IMR-90 (cell line): ENCODE data around the gene SMIM31. TPM values are rescaled to one million over a fixed set of nuclear protein-coding genes. Genes with fewer than 3 reads are reported as not detected.

Experiments used
- ATAC-seq: fragments of 200-7000 bp; cut with Tn5 transposase; 2 replicates; pipeline ENCODE4 v1.9.1; 2020; ENCODE audit warnings: low read depth, mild to moderate bottlenecking, moderate library complexity
- BruUV-seq: library from RNA; stranded (reverse); fragments of 400-500 nt; replicated peaks from 2 replicates; lab custom pipeline; 2021; lab: Mats Ljungman, UMichigan
- CTCF ChIA-PET: fragments of 300-600 bp; formaldehyde crosslinking; extraction: SDS; loops from one replicate; lab custom pipeline; 2021; ENCODE audit warnings: antibody characterized with exemption; lab: Yijun Ruan, JAX
- POLR2A ChIA-PET: fragments of 300-600 bp; sonication (Branson Sonifier 250); formaldehyde crosslinking; loops from one replicate; lab custom pipeline; 2022; ENCODE audit warnings: antibody characterized with exemption; ENCODE audit not compliant: unreplicated experiment; lab: Charles Lee
- DNase-seq: peaks from one replicate; pipeline ENCODE4 v3.0.0; 2013
- H2AFZ ChIP-seq: replicated peaks from 2 replicates; pipeline ENCODE3; 2013; ENCODE audit warnings: low read length, mild to moderate bottlenecking; ENCODE audit not compliant: poor library complexity
- H2AK5ac ChIP-seq: 2 replicates; pipeline ENCODE4 v1.6.1; 2013; ENCODE audit warnings: low read depth, low read length, inconsistent platforms
- H2AK9ac ChIP-seq: replicated peaks from 2 replicates; pipeline ENCODE3; 2013; ENCODE audit warnings: mild to moderate bottlenecking, low read depth, low read length, moderate library complexity; ENCODE audit not compliant: poor library complexity
- H2BK120ac ChIP-seq: 2 replicates; pipeline ENCODE4 v1.6.1; 2013; ENCODE audit warnings: low read depth, low read length, inconsistent platforms
- H2BK15ac ChIP-seq: 3 replicates; pipeline ENCODE4 v1.6.1; 2013; ENCODE audit warnings: low read depth, low read length, inconsistent platforms
- H2BK20ac ChIP-seq: 2 replicates; pipeline ENCODE4 v1.6.1; 2013; ENCODE audit warnings: low read depth, mild to moderate bottlenecking, inconsistent platforms, low read length, moderate library complexity
- H2BK5ac ChIP-seq: 2 replicates; pipeline ENCODE4 v1.6.1; 2013; ENCODE audit warnings: mild to moderate bottlenecking, low read depth, low read length, inconsistent platforms; ENCODE audit not compliant: poor library complexity, severe bottlenecking
- H3K14ac ChIP-seq: replicated peaks from 2 replicates; pipeline ENCODE4 v1.6.1; 2013; ENCODE audit warnings: low read depth, low read length, inconsistent platforms
- H3K18ac ChIP-seq: 2 replicates; pipeline ENCODE4 v1.6.1; 2013; ENCODE audit warnings: low read depth, low read length, control low read depth
- H3K23ac ChIP-seq: 2 replicates; pipeline ENCODE4 v1.6.1; 2013; ENCODE audit warnings: low read depth, low read length, inconsistent platforms
- H3K27ac ChIP-seq: 2 replicates; pipeline ENCODE4 v1.5.1; 2013; ENCODE audit warnings: mild to moderate bottlenecking, control low read depth, low read length; ENCODE audit not compliant: insufficient read depth
- H3K27me3 ChIP-seq: 2 replicates; pipeline ENCODE4 v1.6.1; 2013; ENCODE audit warnings: low read length; ENCODE audit not compliant: control insufficient read depth, insufficient read depth
- H3K36me3 ChIP-seq: 2 replicates; pipeline ENCODE4 v1.6.1; 2013; ENCODE audit warnings: low read length, mixed read lengths; ENCODE audit not compliant: control insufficient read depth, insufficient read depth
- H3K4ac ChIP-seq: 2 replicates; pipeline ENCODE4 v1.6.1; 2013; ENCODE audit warnings: low read depth, low read length, inconsistent platforms
- H3K4me1 ChIP-seq: 2 replicates; pipeline ENCODE4 v1.6.1; 2013; ENCODE audit warnings: low read length, mixed read lengths; ENCODE audit not compliant: control insufficient read depth, insufficient read depth
- H3K4me2 ChIP-seq: 2 replicates; pipeline ENCODE4 v1.6.1; 2013; ENCODE audit warnings: low read depth, mild to moderate bottlenecking, control low read depth, low read length, moderate library complexity
- H3K4me3 ChIP-seq: 2 replicates; pipeline ENCODE4 v1.5.1; 2013; ENCODE audit warnings: low read depth, mild to moderate bottlenecking, control low read depth, low read length, moderate library complexity; ENCODE audit not compliant: insufficient read depth
- H3K56ac ChIP-seq: 2 replicates; pipeline ENCODE4 v1.6.1; 2013; ENCODE audit warnings: low read length, inconsistent platforms; ENCODE audit not compliant: insufficient read depth; ENCODE audit errors: extremely low read depth
- H3K79me1 ChIP-seq, 2 experiments: 2 replicates each; pipeline ENCODE4 v1.6.1; 2013; ENCODE audit warnings: low read length in 2 of 2, inconsistent platforms in 1 of 2, low read depth in 1 of 2
- H3K9ac ChIP-seq: 2 replicates; pipeline ENCODE4 v1.6.1; 2013; ENCODE audit warnings: low read depth, low read length, control low read depth
- H3K9me1 ChIP-seq: 2 replicates; pipeline ENCODE4 v1.6.1; 2013; ENCODE audit warnings: low read length, inconsistent platforms; ENCODE audit not compliant: insufficient read depth
- H3K9me3 ChIP-seq: 2 replicates; pipeline ENCODE4 v1.6.1; 2013; ENCODE audit warnings: low read length; ENCODE audit not compliant: control insufficient read depth, insufficient read depth
- H4K20me1 ChIP-seq: 2 replicates; pipeline ENCODE4 v1.6.1; 2013; ENCODE audit warnings: low read length, inconsistent platforms; ENCODE audit not compliant: insufficient read depth
- H4K5ac ChIP-seq: 2 replicates; pipeline ENCODE4 v1.6.1; 2013; ENCODE audit warnings: mild to moderate bottlenecking, low read depth, low read length, control low read depth
- H4K8ac ChIP-seq, 2 experiments: 2 replicates each; pipeline ENCODE4 v1.6.1; 2013; ENCODE audit warnings: low read depth in 2 of 2, low read length in 2 of 2, control low read depth in 1 of 2, inconsistent platforms in 1 of 2
- H4K91ac ChIP-seq: 2 replicates; pipeline ENCODE4 v1.6.1; 2013; ENCODE audit warnings: low read depth, low read length, inconsistent platforms; ENCODE audit not compliant: insufficient read depth
- BHLHE40 ChIP-seq: fragments of 150-350 bp; IDR thresholded peaks from 2 replicates; pipeline ENCODE4 v1.6.1; 2016; ENCODE audit warnings: mild to moderate bottlenecking, low read depth, low read length
- CHD1 ChIP-seq: IDR thresholded peaks from 2 replicates; pipeline ENCODE4 v1.6.1; 2012; ENCODE audit warnings: low read depth, low read length, improper control_type of control experiment
- FOS ChIP-seq: fragments of 150-350 bp; IDR thresholded peaks from 2 replicates; pipeline ENCODE4 v1.6.1; 2016; ENCODE audit warnings: low read depth, low read length
- MAFK ChIP-seq: IDR thresholded peaks from 2 replicates; pipeline ENCODE4 v1.6.1; 2012; ENCODE audit warnings: low read depth, low read length, improper control_type of control experiment
- MAZ ChIP-seq: IDR thresholded peaks from 2 replicates; pipeline ENCODE4 v1.6.1; 2012; ENCODE audit warnings: low read depth, mild to moderate bottlenecking, low read length, improper control_type of control experiment, moderate library complexity, borderline replicate concordance
- MXI1 ChIP-seq: IDR thresholded peaks from 2 replicates; pipeline ENCODE4 v1.6.1; 2012; ENCODE audit warnings: low read depth, mild to moderate bottlenecking, low read length, moderate library complexity, borderline replicate concordance
- NFE2L2 ChIP-seq: fragments of 150-350 bp; IDR thresholded peaks from 2 replicates; pipeline ENCODE4 v1.6.1; 2016; ENCODE audit warnings: low read depth, mild to moderate bottlenecking, low read length
- POLR2A ChIP-seq: IDR thresholded peaks from 2 replicates; pipeline ENCODE4 v1.6.1; 2012; ENCODE audit warnings: mild to moderate bottlenecking, low read depth, low read length
- RAD21 ChIP-seq: IDR thresholded peaks from 2 replicates; pipeline ENCODE4 v1.6.1; 2012; ENCODE audit warnings: low read length, improper control_type of control experiment
- RCOR1 ChIP-seq: IDR thresholded peaks from 2 replicates; pipeline ENCODE4 v1.6.1; 2012; ENCODE audit warnings: mild to moderate bottlenecking, low read length, improper control_type of control experiment; ENCODE audit not compliant: insufficient replicate concordance
- RFX5 ChIP-seq: IDR thresholded peaks from 2 replicates; pipeline ENCODE4 v1.8.0; 2012; ENCODE audit warnings: low read depth, mild to moderate bottlenecking, low read length, moderate library complexity
- SMC3 ChIP-seq: fragments of 150-350 bp; IDR thresholded peaks from 2 replicates; pipeline ENCODE4 v1.6.1; 2016; ENCODE audit warnings: low read depth, mild to moderate bottlenecking, antibody characterized with exemption, low read length, moderate library complexity
- WGBS, 2 experiments: methylation state at CpG; one replicate each; pipeline versions ENCODE4 v1.1.5 to v1.1.7; 2013; ENCODE audit warnings: missing lambda C conversion rate in 2 of 2; ENCODE audit not compliant: insufficient read length in 1 of 2; ENCODE audit errors: extremely low coverage in 2 of 2; 5-methylcytosine and 5-hydroxymethylcytosine counted together
- dilution Hi-C: fragments of 300-500 bp; cut with HindIII; formaldehyde crosslinking; loops from one replicate; pipeline ENCODE4 v1.14.3; 2018; ENCODE audit warnings: low sequenced_read_pairs; ENCODE audit not compliant: unreplicated experiment
- in situ Hi-C: fragments of 300-500 bp; cut with MboI; formaldehyde crosslinking; loops from 3 replicates; pipeline ENCODE4 v1.14.3; 2019; ENCODE audit warnings: low sequenced_read_pairs, inconsistent platforms, mixed read lengths
- intact Hi-C: fragments of 100-400 bp; cut with micrococcal nuclease; formaldehyde crosslinking; loops from 2 replicates; pipeline ENCODE4 v1.10.0; 2022
- polyA plus RNA-seq, 3 experiments: library from polyadenylated mRNA; depleted of rRNA; stranded (reverse); fragments of >200 nt; gene quantifications; 2 replicates each; pipeline ENCODE4 v1.2.3, GENCODE V29; 2012; ENCODE audit warnings: low replicate concordance in 1 of 3
- total RNA-seq: library from RNA; depleted of rRNA; stranded (reverse); fragments of >200 nt; gene quantifications from 2 replicates; pipeline ENCODE4 v1.2.3, GENCODE V29; 2012
- TF ChIP-seq, protein P1 (sequence below): fragments of 150-350 bp; IDR thresholded peaks from 2 replicates; pipeline ENCODE4 v1.6.1; 2017; ENCODE audit warnings: mild to moderate bottlenecking, antibody characterized with exemption, low read length, low read depth
- TF ChIP-seq, protein P2 (sequence below): fragments of 150-350 bp; IDR thresholded peaks from 2 replicates; pipeline ENCODE4 v1.6.1; 2016; ENCODE audit warnings: low read depth, mild to moderate bottlenecking, low read length, moderate library complexity, borderline replicate concordance
- TF ChIP-seq, protein P3 (sequence below): conservative IDR thresholded peaks from 2 replicates; pipeline ENCODE4 v1.5.1; 2012; ENCODE audit warnings: mild to moderate bottlenecking, low read depth, low read length, improper control_type of control experiment

SMIM31 gene
- total and polyA plus RNA-seq, 2 of the 4 experiments (the other 2 are of a cell fraction) = not detected

DNA sequence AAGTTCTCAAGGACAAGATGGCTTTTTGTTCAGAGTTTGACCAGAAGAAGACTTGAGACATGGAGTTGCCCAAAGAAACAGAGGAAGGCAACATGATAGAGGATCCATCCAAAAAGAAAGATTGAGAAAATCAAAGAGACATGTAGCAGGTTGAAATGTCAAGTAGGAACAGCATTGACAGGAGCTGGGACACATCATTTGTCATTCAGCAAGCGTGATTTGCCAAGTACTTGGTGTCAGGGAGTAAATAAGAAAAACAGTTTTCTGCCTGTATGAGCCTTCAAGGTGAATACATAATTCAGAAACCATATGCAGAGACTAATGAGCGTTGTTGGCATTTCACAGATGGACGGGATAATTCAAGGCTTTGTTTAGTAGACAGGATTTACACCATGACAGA lies 11.2 kb downstream of the SMIM31 start:
- intact Hi-C loops = no loop called here
- H3K9me3 ChIP-seq = no peaks in the 10 kb centered on the region

More for the DNA sequence above, 11.2 kb downstream of the SMIM31 start:
- WGBS, 2 experiments = no CpG with 5 or more reads among the region's 3 CpGs
- Histone ChIP-seq H3K4me2 (no peak overlapping the region), H3K79me1 (no peaks in the 10 kb centered on the region), H3K27ac (no peak overlapping the region), H2AK9ac (no peak overlapping the region), H4K20me1 (no peaks in the 10 kb centered on the region), H2BK5ac (no peak overlapping the region), H2BK20ac (no peak overlapping the region), H2AFZ (no peak overlapping the region), H4K5ac (no peak overlapping the region), H3K18ac (no peak overlapping the region), H3K4me3 (no peak overlapping the region), H3K14ac (no peak overlapping the region), H2BK120ac (no peak overlapping the region), H3K4ac (no peak overlapping the region), H4K91ac (no peak overlapping the region), H3K9me1 (no peaks in the 10 kb centered on the region), H3K36me3 (no peaks in the 10 kb centered on the region), H3K4me1 (no peaks in the 10 kb centered on the region), H3K27me3 (no peaks in the 10 kb centered on the region), H3K23ac (no peak overlapping the region), H3K9ac (no peak overlapping the region), H2BK15ac (no peak overlapping the region), H4K8ac (no peak overlapping the region), H2AK5ac (no peak overlapping the region), H3K56ac (no peak overlapping the region)
- dilution Hi-C loops (no loop called here), in situ Hi-C loops (no loop called here)
- TF ChIP-seq NFE2L2 (no peak), CHD1 (no peak), RCOR1 (no peak), RAD21 (no peak), FOS (no peak), MAZ (no peak), MXI1 (no peak), BHLHE40 (no peak), SMC3 (no peak), MAFK (no peak), POLR2A (no peak), RFX5 (no peak)
- TF ChIP-seq, protein P1, sequence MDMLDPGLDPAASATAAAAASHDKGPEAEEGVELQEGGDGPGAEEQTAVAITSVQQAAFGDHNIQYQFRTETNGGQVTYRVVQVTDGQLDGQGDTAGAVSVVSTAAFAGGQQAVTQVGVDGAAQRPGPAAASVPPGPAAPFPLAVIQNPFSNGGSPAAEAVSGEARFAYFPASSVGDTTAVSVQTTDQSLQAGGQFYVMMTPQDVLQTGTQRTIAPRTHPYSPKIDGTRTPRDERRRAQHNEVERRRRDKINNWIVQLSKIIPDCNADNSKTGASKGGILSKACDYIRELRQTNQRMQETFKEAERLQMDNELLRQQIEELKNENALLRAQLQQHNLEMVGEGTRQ = no peak
- TF ChIP-seq, protein P2, sequence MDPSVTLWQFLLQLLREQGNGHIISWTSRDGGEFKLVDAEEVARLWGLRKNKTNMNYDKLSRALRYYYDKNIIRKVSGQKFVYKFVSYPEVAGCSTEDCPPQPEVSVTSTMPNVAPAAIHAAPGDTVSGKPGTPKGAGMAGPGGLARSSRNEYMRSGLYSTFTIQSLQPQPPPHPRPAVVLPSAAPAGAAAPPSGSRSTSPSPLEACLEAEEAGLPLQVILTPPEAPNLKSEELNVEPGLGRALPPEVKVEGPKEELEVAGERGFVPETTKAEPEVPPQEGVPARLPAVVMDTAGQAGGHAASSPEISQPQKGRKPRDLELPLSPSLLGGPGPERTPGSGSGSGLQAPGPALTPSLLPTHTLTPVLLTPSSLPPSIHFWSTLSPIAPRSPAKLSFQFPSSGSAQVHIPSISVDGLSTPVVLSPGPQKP = no peak
- TF ChIP-seq, protein P3, sequence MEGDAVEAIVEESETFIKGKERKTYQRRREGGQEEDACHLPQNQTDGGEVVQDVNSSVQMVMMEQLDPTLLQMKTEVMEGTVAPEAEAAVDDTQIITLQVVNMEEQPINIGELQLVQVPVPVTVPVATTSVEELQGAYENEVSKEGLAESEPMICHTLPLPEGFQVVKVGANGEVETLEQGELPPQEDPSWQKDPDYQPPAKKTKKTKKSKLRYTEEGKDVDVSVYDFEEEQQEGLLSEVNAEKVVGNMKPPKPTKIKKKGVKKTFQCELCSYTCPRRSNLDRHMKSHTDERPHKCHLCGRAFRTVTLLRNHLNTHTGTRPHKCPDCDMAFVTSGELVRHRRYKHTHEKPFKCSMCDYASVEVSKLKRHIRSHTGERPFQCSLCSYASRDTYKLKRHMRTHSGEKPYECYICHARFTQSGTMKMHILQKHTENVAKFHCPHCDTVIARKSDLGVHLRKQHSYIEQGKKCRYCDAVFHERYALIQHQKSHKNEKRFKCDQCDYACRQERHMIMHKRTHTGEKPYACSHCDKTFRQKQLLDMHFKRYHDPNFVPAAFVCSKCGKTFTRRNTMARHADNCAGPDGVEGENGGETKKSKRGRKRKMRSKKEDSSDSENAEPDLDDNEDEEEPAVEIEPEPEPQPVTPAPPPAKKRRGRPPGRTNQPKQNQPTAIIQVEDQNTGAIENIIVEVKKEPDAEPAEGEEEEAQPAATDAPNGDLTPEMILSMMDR = no peak
- BruUV-seq = no TSS peak
- CTCF ChIA-PET = no interaction called here
- POLR2A ChIA-PET = no interaction called here
- ATAC-seq (no peak), DNase-seq (no peak)
